Measurements from ENCODE around the gene FRAT1.

DNA sequence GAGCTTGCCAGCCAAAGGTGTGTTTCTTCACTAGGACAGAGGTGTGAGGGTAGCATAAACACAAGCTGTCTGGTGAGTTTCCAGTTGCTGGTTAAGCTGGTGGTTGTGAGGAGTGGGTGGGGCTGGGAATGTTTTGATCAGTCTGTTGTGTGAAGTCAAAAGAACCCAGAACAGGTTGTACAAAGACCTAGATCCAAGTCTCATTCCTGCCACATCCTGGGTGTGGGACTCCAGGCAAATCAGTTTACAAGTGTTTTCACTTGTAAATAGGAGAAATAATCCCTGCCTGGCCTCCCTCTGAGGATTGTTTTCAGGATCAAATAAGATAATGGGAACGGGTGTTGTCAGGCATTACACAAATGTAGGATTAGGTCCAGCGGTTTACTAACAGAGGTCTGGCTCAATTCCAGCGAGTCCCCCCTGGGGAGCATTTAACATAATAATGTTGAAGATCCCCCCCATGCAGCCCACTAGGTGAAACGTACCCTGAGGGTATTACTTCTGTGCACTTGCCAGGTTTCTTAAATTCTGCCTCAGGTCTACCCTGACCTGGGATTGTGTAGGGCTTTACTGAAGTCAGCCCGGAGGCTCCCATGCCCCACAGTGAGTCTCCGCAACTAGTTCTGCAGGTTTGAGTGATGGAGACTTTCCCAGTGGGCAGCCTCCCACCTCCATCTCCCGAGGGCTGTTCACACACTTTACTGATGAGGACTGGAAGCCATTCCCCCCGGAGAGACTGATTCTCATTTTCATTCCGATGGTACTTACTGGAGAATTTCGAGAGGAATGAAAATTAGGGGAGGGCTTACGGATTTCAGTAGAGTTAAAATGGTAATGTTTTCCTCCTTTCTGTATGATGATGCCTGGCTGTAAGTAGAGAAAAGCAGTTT is 18.1 kb downstream of the FRAT1 start:
- TF ChIP-seq, protein P1, sequence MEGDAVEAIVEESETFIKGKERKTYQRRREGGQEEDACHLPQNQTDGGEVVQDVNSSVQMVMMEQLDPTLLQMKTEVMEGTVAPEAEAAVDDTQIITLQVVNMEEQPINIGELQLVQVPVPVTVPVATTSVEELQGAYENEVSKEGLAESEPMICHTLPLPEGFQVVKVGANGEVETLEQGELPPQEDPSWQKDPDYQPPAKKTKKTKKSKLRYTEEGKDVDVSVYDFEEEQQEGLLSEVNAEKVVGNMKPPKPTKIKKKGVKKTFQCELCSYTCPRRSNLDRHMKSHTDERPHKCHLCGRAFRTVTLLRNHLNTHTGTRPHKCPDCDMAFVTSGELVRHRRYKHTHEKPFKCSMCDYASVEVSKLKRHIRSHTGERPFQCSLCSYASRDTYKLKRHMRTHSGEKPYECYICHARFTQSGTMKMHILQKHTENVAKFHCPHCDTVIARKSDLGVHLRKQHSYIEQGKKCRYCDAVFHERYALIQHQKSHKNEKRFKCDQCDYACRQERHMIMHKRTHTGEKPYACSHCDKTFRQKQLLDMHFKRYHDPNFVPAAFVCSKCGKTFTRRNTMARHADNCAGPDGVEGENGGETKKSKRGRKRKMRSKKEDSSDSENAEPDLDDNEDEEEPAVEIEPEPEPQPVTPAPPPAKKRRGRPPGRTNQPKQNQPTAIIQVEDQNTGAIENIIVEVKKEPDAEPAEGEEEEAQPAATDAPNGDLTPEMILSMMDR (optimal IDR thresholded peaks at IDR 0.05 in 1 of 3, IDR thresholded peaks at IDR 0.05 in 1 of 3, conservative IDR thresholded peaks at IDR 0.05 in 1 of 3; ENCODE audit: extremely low read depth in 1 of 3, insufficient read depth in 2 of 3, low read length in 3 of 3), result no peak
- no peak for TF ChIP-seq EZH2 (IDR thresholded peaks at IDR 0.05; ENCODE audit: low read length)
